Muscle layer of duodenum (tissue), 2 donors: ENCODE measurements around the gene TET2.
A peak's percentile ranks its signal among the peaks of the same experiment; 100 is the strongest.

Experiments used
- H3K27ac ChIP-seq: one replicate; pipeline ENCODE4 v1.7.0; 2013; ENCODE audit warnings: mild to moderate bottlenecking, low read length
- H3K27me3 ChIP-seq: one replicate; pipeline ENCODE4 v1.7.0; 2013; ENCODE audit warnings: low read depth, mild to moderate bottlenecking, control low read depth, low read length
- H3K36me3 ChIP-seq, 2 donors: one replicate each; pipeline ENCODE4 v1.7.0; 2013; ENCODE audit warnings: low read length in 2 of 2, control low read depth in 1 of 2, mild to moderate bottlenecking in 1 of 2; ENCODE audit not compliant: insufficient read depth in 2 of 2, control insufficient read depth in 1 of 2
- H3K4me1 ChIP-seq, 2 donors: one replicate each; pipeline ENCODE4 v1.7.0; 2013; ENCODE audit warnings: low read length in 2 of 2, mild to moderate bottlenecking in 2 of 2, control low read depth in 1 of 2, moderate library complexity in 1 of 2; ENCODE audit not compliant: insufficient read depth in 2 of 2, control insufficient read depth in 1 of 2
- H3K4me3 ChIP-seq, 2 donors: one replicate each; pipeline ENCODE4 v1.7.0; 2013; ENCODE audit warnings: low read length in 2 of 2, low read depth in 1 of 2, mild to moderate bottlenecking in 1 of 2
- H3K9me3 ChIP-seq, 2 donors: one replicate each; pipeline ENCODE4 v1.7.0; 2013; ENCODE audit warnings: low read length in 2 of 2, control low read depth in 1 of 2, mild to moderate bottlenecking in 1 of 2; ENCODE audit not compliant: control insufficient read depth in 1 of 2
- donor health status: healthy.

The TET2 gene

GRCh38 chr4:105145156-105145902 is 1.3 kb upstream of the TET2 start:
- no peaks in the 10 kb centered on the region for H3K27me3 ChIP-seq
- peak overlapping the region; percentile 92 to 93 for H3K4me3 ChIP-seq
- no peaks in the 10 kb centered on the region for H3K36me3 ChIP-seq
- H3K4me1 ChIP-seq, result peaks cover 1 to 9% of the 10 kb centered on the region in 2 donors
- H3K9me3 ChIP-seq, result no peaks in the 10 kb centered on the region
- H3K27ac ChIP-seq, result peak overlapping the region; percentile 76

- Histone ChIP-seq H3K9me3 (no peaks in the 10 kb centered on the region), H3K4me3 (peak overlapping the region; percentile 92 to 93), H3K36me3 (no peaks in the 10 kb centered on the region), H3K4me1 (peaks cover 4 to 9% of the 10 kb centered on the region in 2 donors), H3K27me3 (no peaks in the 10 kb centered on the region), H3K27ac (peak overlapping the region; percentile 76)
Measured at GRCh38 chr4:105145903-105146275, 787 bp upstream of the TET2 start.

DNA sequence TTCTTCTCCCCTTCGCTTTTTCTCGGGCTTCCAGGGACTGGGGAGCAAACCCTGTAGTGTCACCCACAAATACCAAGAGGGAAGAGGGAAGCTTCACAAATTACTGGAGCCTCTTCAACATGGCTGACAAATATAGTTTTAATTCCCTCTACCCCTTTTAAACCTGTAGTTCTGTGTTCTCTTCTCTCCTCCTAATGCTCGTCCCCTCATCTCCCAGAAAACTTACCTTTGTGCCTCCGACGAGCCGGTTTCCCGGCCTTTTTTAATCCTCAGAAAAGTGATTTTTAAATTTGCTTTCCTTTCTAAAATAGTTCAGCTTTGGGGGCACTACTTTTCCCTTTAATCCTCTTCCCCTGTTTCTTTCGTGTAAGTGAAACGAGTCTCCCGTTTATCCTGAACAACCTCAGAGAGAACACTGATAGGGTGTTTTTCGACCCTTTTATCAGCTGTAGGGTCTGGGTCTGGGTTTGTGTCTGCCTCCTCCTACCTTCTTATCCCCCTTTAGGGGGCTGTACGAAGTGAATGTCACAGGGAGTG is 408 bp downstream of the TET2 start:
- peak overlapping the region; percentile 96 for H3K27ac ChIP-seq
- no peaks in the 10 kb centered on the region for H3K9me3 ChIP-seq
- H3K36me3 ChIP-seq, result no peaks in the 10 kb centered on the region
- H3K4me3 ChIP-seq, result peak overlapping the region; percentile 92 to 93
- peaks cover 4 to 9% of the 10 kb centered on the region in 2 donors for H3K4me1 ChIP-seq
- no peaks in the 10 kb centered on the region for H3K27me3 ChIP-seq

GRCh38 chr4:105147553-105148161 is 981 bp downstream of the TET2 start:
- H3K36me3 ChIP-seq, result no peaks in the 10 kb centered on the region
- peak overlapping the region; percentile 92 to 93 for H3K4me3 ChIP-seq
- H3K27ac ChIP-seq, result peak overlapping the region; percentile 96
- H3K4me1 ChIP-seq, result peaks cover 4 to 9% of the 10 kb centered on the region in 2 donors
- no peaks in the 10 kb centered on the region for H3K9me3 ChIP-seq
- H3K27me3 ChIP-seq, result no peaks in the 10 kb centered on the region

- Histone ChIP-seq H3K4me3 (peak overlapping the region; percentile 92 to 93), H3K27me3 (no peaks in the 10 kb centered on the region), H3K4me1 (peaks cover 4 to 9% of the 10 kb centered on the region in 2 donors), H3K9me3 (no peaks in the 10 kb centered on the region), H3K27ac (peak overlapping the region; percentile 96), H3K36me3 (no peaks in the 10 kb centered on the region)
Measured at GRCh38 chr4:105148356-105148755, 1.7 kb downstream of the TET2 start.

- H3K27ac ChIP-seq, result no peak overlapping the region
- H3K4me1 ChIP-seq, result peaks cover 4 to 9% of the 10 kb centered on the region in 2 donors
- H3K9me3 ChIP-seq, result no peaks in the 10 kb centered on the region
- no peaks in the 10 kb centered on the region for H3K27me3 ChIP-seq
- H3K4me3 ChIP-seq, result peak overlapping the region; percentile 92 to 93
- no peaks in the 10 kb centered on the region for H3K36me3 ChIP-seq
Measured at GRCh38 chr4:105148776-105149175, 2.1 kb downstream of the TET2 start.

GRCh38 chr4:105149771-105150170 is 3.1 kb downstream of the TET2 start:
- H3K4me1 ChIP-seq, result peaks cover 4 to 9% of the 10 kb centered on the region in 2 donors
- peak overlapping the region; percentile 19 for H3K27ac ChIP-seq
- no peaks in the 10 kb centered on the region for H3K27me3 ChIP-seq
- no peaks in the 10 kb centered on the region for H3K9me3 ChIP-seq
- H3K36me3 ChIP-seq, result no peaks in the 10 kb centered on the region
- peak overlapping the region in 1 of 2 donors; percentile 92 for H3K4me3 ChIP-seq

- Histone ChIP-seq H3K9me3 (no peaks in the 10 kb centered on the region), H3K4me3 (no peak overlapping the region), H3K27ac (no peak overlapping the region), H3K4me1 (peaks cover 4 to 13% of the 10 kb centered on the region in 2 donors), H3K36me3 (no peaks in the 10 kb centered on the region), H3K27me3 (no peaks in the 10 kb centered on the region)
Measured at GRCh38 chr4:105150503-105150902, 3.8 kb downstream of the TET2 start.

GRCh38 chr4:105153749-105154148 is 7.1 kb downstream of the TET2 start:
- Histone ChIP-seq H3K4me3 (no peak overlapping the region), H3K27me3 (no peaks in the 10 kb centered on the region), H3K9me3 (no peaks in the 10 kb centered on the region), H3K27ac (no peak overlapping the region), H3K36me3 (no peaks in the 10 kb centered on the region), H3K4me1 (peaks cover 4 to 17% of the 10 kb centered on the region in 2 donors)

- no peaks in the 10 kb centered on the region for H3K9me3 ChIP-seq
- no peak overlapping the region for H3K4me3 ChIP-seq
- peaks cover 4 to 9% of the 10 kb centered on the region in 2 donors for H3K4me1 ChIP-seq
- no peaks in the 10 kb centered on the region for H3K27me3 ChIP-seq
- H3K36me3 ChIP-seq, result no peaks in the 10 kb centered on the region
- H3K27ac ChIP-seq, result no peak overlapping the region
Measured at GRCh38 chr4:105154576-105154975, 7.9 kb downstream of the TET2 start.

GRCh38 chr4:105155426-105155825 is 8.8 kb downstream of the TET2 start:
- Histone ChIP-seq H3K9me3 (no peaks in the 10 kb centered on the region), H3K36me3 (no peaks in the 10 kb centered on the region), H3K27ac (no peak overlapping the region), H3K4me3 (no peak overlapping the region), H3K27me3 (no peaks in the 10 kb centered on the region), H3K4me1 (peaks cover 2 to 8% of the 10 kb centered on the region in 2 donors)
